Osteocyte (in vitro differentiated cells): ENCODE data around the gene PLSCR4. TPM values are rescaled to one million over a fixed set of nuclear protein-coding genes. Genes with fewer than 3 reads are reported as not detected.
A peak's percentile ranks its signal among the peaks of the same experiment; 100 is the strongest.

ENCODE experiments used
- DNase-seq: peaks from one replicate; pipeline ENCODE4 v3.0.0; 2021; ENCODE audit warnings: mixed read lengths; ENCODE audit not compliant: unreplicated experiment; ENCODE audit errors: extremely low spot score
- H3K27ac Mint-ChIP-seq: one replicate; pipeline ENCODE4 v1.8.0; 2021; ENCODE audit warnings: mild to moderate bottlenecking, mixed read lengths; ENCODE audit not compliant: unreplicated experiment
- H3K27me3 Mint-ChIP-seq: one replicate; pipeline ENCODE4 v1.8.0; 2021; ENCODE audit warnings: mixed read lengths; ENCODE audit not compliant: unreplicated experiment
- H3K36me3 Mint-ChIP-seq: one replicate; pipeline ENCODE4 v1.8.0; 2021; ENCODE audit warnings: mixed read lengths; ENCODE audit not compliant: unreplicated experiment
- H3K4me1 Mint-ChIP-seq: one replicate; pipeline ENCODE4 v1.8.0; 2021; ENCODE audit warnings: mixed read lengths; ENCODE audit not compliant: unreplicated experiment
- H3K4me3 Mint-ChIP-seq: one replicate; pipeline ENCODE4 v1.8.0; 2021; ENCODE audit warnings: mild to moderate bottlenecking, moderate library complexity, mixed read lengths; ENCODE audit not compliant: unreplicated experiment
- H3K9me3 Mint-ChIP-seq: one replicate; pipeline ENCODE4 v1.8.0; 2021; ENCODE audit warnings: mixed read lengths; ENCODE audit not compliant: unreplicated experiment
- total RNA-seq: library from RNA; stranded (reverse); gene quantifications from 2 replicates; pipeline ENCODE4 v1.2.1, GENCODE V29; 2021
- TF ChIP-seq, protein P1 (sequence below): fragments of 200-600 bp; sonication (generic); IDR thresholded peaks from 2 replicates; pipeline ENCODE4 v1.5.0; 2021; ENCODE audit warnings: antibody characterized with exemption, mild to moderate bottlenecking, moderate library complexity

The PLSCR4 gene
- total RNA-seq, 1 donor from 2014 or later, result 44.3 TPM

DNA sequence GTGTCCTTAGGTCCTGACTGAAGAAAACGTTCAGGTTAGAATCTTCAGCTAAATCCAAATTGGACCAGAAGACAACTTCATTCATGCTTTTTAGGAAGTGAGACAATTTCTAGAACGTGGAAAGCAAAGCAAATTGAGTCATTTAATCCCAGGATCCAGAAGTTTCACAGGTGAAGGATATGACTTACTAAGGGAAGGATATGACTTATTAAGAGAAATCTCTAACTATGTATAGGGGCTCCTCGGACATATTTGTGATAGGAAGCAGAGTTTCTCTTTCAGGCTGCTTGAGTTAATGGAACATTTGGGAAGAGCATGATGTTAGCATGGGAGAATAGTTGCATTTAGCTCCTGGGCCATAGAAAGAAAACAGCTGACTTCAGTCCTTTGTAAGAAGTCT lies 73.8 kb downstream of the PLSCR4 start:
- Mint-ChIP-seq H3K4me1 (peaks cover 8% of the 10 kb centered on the region), H3K4me3 (no peak overlapping the region), H3K36me3 (peaks cover 6% of the 10 kb centered on the region), H3K9me3 (no peaks in the 10 kb centered on the region), H3K27ac (no peak overlapping the region), H3K27me3 (no peaks in the 10 kb centered on the region)
- DNase-seq, result no peak
- TF ChIP-seq, protein P1, sequence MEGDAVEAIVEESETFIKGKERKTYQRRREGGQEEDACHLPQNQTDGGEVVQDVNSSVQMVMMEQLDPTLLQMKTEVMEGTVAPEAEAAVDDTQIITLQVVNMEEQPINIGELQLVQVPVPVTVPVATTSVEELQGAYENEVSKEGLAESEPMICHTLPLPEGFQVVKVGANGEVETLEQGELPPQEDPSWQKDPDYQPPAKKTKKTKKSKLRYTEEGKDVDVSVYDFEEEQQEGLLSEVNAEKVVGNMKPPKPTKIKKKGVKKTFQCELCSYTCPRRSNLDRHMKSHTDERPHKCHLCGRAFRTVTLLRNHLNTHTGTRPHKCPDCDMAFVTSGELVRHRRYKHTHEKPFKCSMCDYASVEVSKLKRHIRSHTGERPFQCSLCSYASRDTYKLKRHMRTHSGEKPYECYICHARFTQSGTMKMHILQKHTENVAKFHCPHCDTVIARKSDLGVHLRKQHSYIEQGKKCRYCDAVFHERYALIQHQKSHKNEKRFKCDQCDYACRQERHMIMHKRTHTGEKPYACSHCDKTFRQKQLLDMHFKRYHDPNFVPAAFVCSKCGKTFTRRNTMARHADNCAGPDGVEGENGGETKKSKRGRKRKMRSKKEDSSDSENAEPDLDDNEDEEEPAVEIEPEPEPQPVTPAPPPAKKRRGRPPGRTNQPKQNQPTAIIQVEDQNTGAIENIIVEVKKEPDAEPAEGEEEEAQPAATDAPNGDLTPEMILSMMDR, result no peak

DNA sequence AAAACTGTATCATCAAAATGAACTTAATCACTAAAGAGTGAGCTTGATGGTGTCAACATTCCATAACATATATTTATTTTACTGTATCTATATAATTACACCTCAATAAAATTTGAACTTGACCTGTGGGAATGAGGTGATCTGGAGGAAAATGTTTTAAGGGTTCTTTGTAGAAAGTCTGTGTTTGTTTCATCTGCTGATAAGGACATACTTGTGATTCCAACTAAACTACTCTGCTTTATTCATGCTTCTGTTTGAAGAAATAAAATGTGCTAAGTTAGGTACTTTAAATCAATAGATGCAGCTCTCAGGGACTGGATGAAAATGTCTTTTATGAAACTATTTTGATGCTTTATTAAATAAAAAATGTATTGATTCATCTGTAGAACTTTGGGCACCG lies 78.3 kb downstream of the PLSCR4 start:
- TF ChIP-seq, protein P1, result no peak
- Mint-ChIP-seq H3K4me1 (peaks cover 6% of the 10 kb centered on the region), H3K4me3 (no peak overlapping the region), H3K9me3 (peaks cover 15% of the 10 kb centered on the region), H3K27me3 (no peaks in the 10 kb centered on the region), H3K27ac (no peak overlapping the region), H3K36me3 (peaks cover 5% of the 10 kb centered on the region)
- DNase-seq, result no peak

DNA sequence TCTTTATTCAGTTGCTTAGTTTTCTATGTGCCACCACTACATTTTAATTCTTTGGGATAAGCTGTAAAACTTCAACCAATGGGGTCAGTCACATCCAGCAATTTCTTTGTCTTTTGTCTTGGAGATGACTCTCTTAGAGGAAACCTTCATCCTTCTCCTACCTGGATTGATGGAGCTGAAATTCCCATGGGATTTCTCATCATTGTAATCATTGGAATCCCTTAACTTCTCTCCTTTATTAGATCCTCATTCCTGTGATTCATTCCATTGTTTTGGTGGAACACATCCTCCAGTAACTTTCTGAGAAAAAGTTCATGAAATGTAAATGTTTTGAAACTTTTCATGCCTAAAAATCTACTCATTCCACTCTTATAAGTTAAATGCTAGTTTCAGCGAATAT lies 80.3 kb downstream of the PLSCR4 start:
- H3K9me3 Mint-ChIP-seq, result peaks cover 15% of the 10 kb centered on the region
- no peak overlapping the region for H3K27ac Mint-ChIP-seq
- DNase-seq, result no peak
- H3K36me3 Mint-ChIP-seq, result peaks cover 5% of the 10 kb centered on the region
- TF ChIP-seq, protein P1, result no peak
- peaks cover 24% of the 10 kb centered on the region for H3K4me1 Mint-ChIP-seq
- H3K27me3 Mint-ChIP-seq, result no peaks in the 10 kb centered on the region
- no peak overlapping the region for H3K4me3 Mint-ChIP-seq

DNA sequence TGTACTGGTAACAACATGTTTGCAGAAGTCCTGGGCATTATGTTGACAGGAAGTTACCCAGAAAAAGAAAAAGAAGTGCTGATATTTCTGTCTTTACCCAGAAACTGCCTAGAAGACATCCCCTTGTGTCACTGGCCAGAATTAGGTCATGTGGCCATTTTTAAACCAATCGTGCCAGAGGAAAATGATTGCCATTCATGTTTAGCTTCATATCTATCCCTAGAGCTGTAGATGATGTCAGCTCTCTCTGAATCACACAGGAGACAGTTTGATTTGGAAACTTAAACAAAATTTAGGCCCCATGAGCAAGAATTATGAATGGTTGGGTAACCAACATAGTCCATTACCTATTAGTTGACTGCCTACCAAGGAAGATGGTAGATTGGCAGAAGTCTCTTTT lies 81.0 kb downstream of the PLSCR4 start:
- TF ChIP-seq, protein P1, result no peak
- Mint-ChIP-seq H3K4me1 (peaks cover 28% of the 10 kb centered on the region), H3K27me3 (no peaks in the 10 kb centered on the region), H3K4me3 (no peak overlapping the region), H3K9me3 (peaks cover 15% of the 10 kb centered on the region), H3K27ac (no peak overlapping the region), H3K36me3 (peaks cover 5% of the 10 kb centered on the region)
- DNase-seq, result no peak

DNA sequence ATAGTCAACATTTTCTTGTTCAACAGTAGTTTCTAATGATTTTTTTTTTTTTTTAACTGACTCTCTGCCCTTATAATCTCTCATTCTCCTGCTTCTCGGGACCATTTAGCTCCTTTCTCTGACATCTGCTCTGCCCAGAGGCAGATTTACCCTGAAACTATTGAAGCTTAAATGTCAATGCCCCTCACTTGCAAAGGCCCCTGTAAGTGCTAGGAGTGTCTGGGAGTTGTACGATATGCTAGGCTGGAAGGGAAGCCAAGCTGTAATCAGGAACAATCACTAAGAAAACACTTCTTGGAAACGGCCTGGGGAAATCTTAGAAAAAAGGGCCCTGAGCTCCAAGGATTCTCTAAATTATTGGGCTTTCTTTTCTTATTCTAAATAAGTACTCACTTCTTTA lies 84.1 kb downstream of the PLSCR4 start:
- no peak for DNase-seq
- H3K36me3 Mint-ChIP-seq, result no peaks in the 10 kb centered on the region
- peak overlapping the region; percentile 92 for H3K27ac Mint-ChIP-seq
- H3K9me3 Mint-ChIP-seq, result peaks cover 15% of the 10 kb centered on the region
- H3K4me3 Mint-ChIP-seq, result no peak overlapping the region
- H3K4me1 Mint-ChIP-seq, result peaks cover 56% of the 10 kb centered on the region
- no peaks in the 10 kb centered on the region for H3K27me3 Mint-ChIP-seq
- TF ChIP-seq, protein P1, result no peak
